GM18909 (cell line): Measurements from ENCODE around the gene TBC1D1.

ENCODE experiments used
- ATAC-seq: cut with Tn5 transposase; IDR thresholded peaks from one replicate; pipeline ENCODE4 v1.9.1; 2021; ENCODE audit warnings: mild to moderate bottlenecking; ENCODE audit not compliant: unreplicated experiment, poor library complexity

TBC1D1 gene

GRCh38 chr4:38034986-38035882 is 144.3 kb downstream of the TBC1D1 start:
- no peak for ATAC-seq

- ATAC-seq: no peak
Observed at GRCh38 chr4:38036548-38036947, 145.7 kb downstream of the TBC1D1 start.

- no peak for ATAC-seq
Observed at GRCh38 chr4:38037612-38038011, 146.7 kb downstream of the TBC1D1 start.

GRCh38 chr4:38040619-38041018 is 149.7 kb downstream of the TBC1D1 start:
- ATAC-seq: no peak

GRCh38 chr4:38044060-38044459 is 153.2 kb downstream of the TBC1D1 start:
- no peak for ATAC-seq

GRCh38 chr4:38045289-38045988 is 154.6 kb downstream of the TBC1D1 start:
- no peak for ATAC-seq

GRCh38 chr4:38046727-38047489 is 156.0 kb downstream of the TBC1D1 start:
- no peak for ATAC-seq

GRCh38 chr4:38049545-38050170 is 158.8 kb downstream of the TBC1D1 start:
- ATAC-seq: no peak

- no peak for ATAC-seq
Observed at GRCh38 chr4:38050560-38051350, 159.9 kb downstream of the TBC1D1 start.

GRCh38 chr4:38055566-38055965 is 164.7 kb downstream of the TBC1D1 start:
- no peak for ATAC-seq

GRCh38 chr4:38056011-38056685 is 165.3 kb downstream of the TBC1D1 start:
- ATAC-seq: no peak

GRCh38 chr4:38058151-38058550 is 167.3 kb downstream of the TBC1D1 start:
- ATAC-seq: no peak

GRCh38 chr4:38060829-38061431 is 170.0 kb downstream of the TBC1D1 start:
- no peak for ATAC-seq

GRCh38 chr4:38062088-38062775 is 171.3 kb downstream of the TBC1D1 start:
- peak; percentile 53 for ATAC-seq

- ATAC-seq: no peak
Observed at GRCh38 chr4:38062776-38063097, 171.9 kb downstream of the TBC1D1 start.

- ATAC-seq: no peak
Observed at GRCh38 chr4:38065176-38065575, 174.3 kb downstream of the TBC1D1 start.

GRCh38 chr4:38065900-38066299 is 175.0 kb downstream of the TBC1D1 start:
- ATAC-seq: no peak

- no peak for ATAC-seq
Observed at GRCh38 chr4:38067499-38067898, 176.6 kb downstream of the TBC1D1 start.
